Fibroblast of villous mesenchyme (primary cell): Measurements from ENCODE around the gene REC8. TPM values are rescaled to one million over a fixed set of nuclear protein-coding genes. Genes with fewer than 3 reads are reported as not detected.

Experiments used
- DNase-seq: peaks from one replicate; pipeline ENCODE4 v3.0.0-alpha.2; 2010; ENCODE audit warnings: low read depth
- H3K4me3 ChIP-seq: 2 replicates; pipeline ENCODE4 v1.5.1; 2011; ENCODE audit warnings: low read depth, mild to moderate bottlenecking, low read length
- total RNA-seq: library from RNA; depleted of rRNA; stranded (reverse); fragments of >200 nt; gene quantifications from 2 replicates; pipeline ENCODE4 v1.2.3, GENCODE V29; 2012
- TF ChIP-seq, protein P1 (sequence below): IDR thresholded peaks from 2 replicates; pipeline ENCODE4 v1.5.1; 2012; ENCODE audit warnings: low read depth, mild to moderate bottlenecking, low read length; ENCODE audit not compliant: insufficient read depth

REC8 gene
- total RNA-seq, 1 donor, result 4.7 TPM

DNA sequence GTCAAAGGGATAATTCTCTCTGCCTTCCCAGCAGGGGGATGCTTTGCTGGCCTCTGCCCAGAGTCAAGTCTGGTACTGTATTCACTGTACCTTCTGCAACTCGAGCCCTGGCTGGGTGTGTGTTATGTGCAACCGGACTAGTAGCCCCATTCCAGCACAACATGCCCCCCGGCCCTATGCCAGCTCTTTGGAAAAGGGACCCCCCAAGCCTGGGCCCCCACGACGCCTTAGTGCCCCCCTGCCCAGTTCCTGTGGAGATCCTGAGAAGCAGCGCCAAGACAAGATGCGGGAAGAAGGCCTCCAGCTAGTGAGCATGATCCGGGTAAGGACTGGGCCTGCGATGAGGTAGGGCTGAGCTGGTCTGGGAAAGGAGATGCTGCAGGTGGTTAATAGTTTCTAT is 21.3 kb upstream of the REC8 start:
- TF ChIP-seq, protein P1, sequence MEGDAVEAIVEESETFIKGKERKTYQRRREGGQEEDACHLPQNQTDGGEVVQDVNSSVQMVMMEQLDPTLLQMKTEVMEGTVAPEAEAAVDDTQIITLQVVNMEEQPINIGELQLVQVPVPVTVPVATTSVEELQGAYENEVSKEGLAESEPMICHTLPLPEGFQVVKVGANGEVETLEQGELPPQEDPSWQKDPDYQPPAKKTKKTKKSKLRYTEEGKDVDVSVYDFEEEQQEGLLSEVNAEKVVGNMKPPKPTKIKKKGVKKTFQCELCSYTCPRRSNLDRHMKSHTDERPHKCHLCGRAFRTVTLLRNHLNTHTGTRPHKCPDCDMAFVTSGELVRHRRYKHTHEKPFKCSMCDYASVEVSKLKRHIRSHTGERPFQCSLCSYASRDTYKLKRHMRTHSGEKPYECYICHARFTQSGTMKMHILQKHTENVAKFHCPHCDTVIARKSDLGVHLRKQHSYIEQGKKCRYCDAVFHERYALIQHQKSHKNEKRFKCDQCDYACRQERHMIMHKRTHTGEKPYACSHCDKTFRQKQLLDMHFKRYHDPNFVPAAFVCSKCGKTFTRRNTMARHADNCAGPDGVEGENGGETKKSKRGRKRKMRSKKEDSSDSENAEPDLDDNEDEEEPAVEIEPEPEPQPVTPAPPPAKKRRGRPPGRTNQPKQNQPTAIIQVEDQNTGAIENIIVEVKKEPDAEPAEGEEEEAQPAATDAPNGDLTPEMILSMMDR, result no peak
- no peak for DNase-seq
- no peak overlapping the region for H3K4me3 ChIP-seq

DNA sequence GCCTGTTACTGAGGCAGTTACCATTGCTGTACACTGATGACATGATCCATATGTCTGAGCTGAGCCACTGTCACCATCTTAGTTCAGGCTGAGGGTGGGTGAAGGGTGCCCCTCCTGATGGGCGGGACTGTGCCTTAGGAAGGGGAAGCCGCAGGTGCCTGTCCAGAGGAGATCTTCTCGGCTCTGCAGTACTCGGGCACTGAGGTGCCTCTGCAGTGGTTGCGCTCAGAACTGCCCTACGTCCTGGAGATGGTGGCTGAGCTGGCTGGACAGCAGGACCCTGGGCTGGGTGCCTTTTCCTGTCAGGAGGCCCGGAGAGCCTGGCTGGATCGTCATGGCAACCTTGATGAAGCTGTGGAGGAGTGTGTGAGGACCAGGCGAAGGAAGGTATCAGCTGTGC is 20.9 kb upstream of the REC8 start:
- no peak for DNase-seq
- TF ChIP-seq, protein P1, result no peak
- H3K4me3 ChIP-seq, result no peak overlapping the region

DNA sequence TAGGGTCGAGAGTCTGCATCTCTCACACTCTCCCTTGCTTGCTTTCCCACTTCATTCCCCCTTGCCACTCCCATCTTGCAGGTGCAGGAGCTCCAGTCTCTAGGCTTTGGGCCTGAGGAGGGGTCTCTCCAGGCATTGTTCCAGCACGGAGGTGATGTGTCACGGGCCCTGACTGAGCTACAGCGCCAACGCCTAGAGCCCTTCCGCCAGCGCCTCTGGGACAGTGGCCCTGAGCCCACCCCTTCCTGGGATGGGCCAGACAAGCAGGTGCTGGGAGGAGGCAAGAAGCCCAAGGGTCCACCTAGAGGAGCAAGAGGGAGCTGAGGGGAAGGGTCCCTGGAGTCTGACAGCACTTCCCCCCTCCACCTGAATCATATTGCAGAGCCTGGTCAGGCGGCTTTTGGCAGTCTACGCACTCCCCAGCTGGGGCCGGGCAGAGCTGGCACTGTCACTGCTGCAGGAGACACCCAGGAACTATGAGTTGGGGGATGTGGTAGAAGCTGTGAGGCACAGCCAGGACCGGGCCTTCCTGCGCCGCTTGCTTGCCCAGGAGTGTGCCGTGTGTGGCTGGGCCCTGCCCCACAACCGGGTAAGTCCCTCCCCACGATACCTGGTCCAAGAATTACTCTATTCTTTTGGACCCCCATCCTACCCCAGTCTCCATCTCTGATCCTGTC is 20.3 kb upstream of the REC8 start:
- TF ChIP-seq, protein P1, result no peak
- DNase-seq, result no peak
- no peak overlapping the region for H3K4me3 ChIP-seq

DNA sequence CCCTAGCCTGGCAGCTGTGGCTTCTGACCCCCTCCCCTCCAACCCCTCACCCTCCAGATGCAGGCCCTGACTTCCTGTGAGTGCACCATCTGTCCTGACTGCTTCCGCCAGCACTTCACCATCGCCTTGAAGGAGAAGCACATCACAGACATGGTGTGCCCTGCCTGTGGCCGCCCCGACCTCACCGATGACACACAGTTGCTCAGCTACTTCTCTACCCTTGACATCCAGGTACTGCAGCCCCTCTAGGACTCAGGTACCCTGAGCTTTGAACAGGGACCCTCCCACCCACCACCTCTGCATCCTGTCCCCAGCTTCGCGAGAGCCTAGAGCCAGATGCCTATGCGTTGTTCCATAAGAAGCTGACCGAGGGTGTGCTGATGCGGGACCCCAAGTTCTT is 16.8 kb upstream of the REC8 start:
- H3K4me3 ChIP-seq, result no peak overlapping the region
- DNase-seq, result no peak
- TF ChIP-seq, protein P1, result no peak

DNA sequence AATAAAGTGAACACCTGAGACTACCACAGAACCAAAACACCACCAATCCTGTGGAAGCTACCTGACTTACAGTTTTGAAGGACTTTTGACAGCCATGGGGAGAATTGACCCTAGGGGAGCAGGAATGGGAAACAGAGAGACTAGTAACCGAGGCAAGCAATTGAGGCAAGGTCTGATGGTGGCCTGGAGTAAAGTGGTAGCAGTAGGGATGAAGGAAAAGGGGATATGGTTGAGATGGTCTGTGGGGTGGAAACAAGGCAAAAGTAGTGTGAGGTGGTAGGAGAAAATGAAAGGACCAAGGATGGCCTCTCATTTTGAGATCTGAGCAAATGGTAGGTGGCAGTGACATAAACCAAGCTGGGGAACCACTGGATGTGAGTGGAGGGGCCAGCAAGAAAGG is 15.0 kb upstream of the REC8 start:
- H3K4me3 ChIP-seq, result no peak overlapping the region
- TF ChIP-seq, protein P1, result no peak
- DNase-seq, result no peak

DNA sequence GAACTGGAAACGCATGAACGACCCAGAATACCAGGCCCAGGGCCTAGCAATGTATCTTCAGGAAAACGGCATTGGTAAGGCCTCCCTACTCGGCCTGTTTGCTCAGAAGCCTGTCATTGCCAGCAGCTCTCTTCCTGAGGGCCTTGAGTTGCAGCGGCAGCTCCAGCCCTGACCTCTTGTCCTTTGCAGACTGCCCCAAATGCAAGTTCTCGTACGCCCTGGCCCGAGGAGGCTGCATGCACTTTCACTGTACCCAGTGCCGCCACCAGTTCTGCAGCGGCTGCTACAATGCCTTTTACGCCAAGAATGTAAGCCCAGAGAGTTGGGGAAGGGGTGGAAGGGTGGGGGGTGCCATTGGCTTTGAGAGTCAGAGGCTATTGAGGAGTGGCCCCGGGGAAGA is 14.5 kb upstream of the REC8 start:
- TF ChIP-seq, protein P1, result no peak
- DNase-seq, result no peak
- no peak overlapping the region for H3K4me3 ChIP-seq

DNA sequence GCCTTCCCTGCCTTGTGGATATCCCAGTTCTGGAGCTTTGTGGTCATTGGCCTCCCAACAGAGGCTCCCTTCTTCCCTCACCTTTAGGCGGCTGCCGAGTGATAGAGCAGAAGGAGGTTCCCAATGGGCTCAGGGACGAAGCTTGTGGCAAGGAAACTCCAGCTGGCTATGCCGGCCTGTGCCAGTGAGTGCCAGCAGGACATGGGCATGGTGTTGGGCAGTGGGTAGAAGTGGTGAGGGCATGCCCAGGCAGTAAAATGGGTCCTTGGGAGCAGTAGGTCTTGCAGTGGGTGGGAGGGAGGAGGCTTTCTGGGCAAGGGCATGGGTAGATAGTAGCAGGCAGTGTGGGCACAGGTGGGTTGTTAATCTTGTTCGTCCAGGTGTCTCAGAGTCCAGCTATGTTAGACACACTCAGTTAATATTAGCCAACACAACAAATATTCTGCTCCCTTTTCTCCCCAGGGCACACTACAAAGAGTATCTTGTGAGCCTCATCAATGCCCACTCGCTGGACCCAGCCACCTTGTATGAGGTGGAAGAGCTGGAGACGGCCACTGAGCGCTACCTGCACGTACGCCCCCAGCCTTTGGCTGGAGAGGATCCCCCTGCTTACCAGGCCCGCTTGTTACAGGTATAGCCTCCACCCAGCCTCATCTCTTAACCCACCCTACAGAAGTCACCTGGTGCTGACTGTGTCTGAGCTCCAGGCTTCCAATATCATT is 11.9 kb upstream of the REC8 start:
- no peak for DNase-seq
- H3K4me3 ChIP-seq, result no peak overlapping the region
- TF ChIP-seq, protein P1, result no peak
